ENCODE data around the gene KLF15. TPM values are rescaled to one million over a fixed set of nuclear protein-coding genes. Genes with fewer than 3 reads are reported as not detected.

Gene KLF15
- 20.4 and 23.5 TPM in 2 replicates for total RNA-seq (2014; rRNA removed; shearing (Covaris generic))
- polyA plus RNA-seq (2015; cell fraction: cytosol; rRNA removed), result 24.6 and 26.4 TPM in 2 replicates
- polyA plus RNA-seq (2015; cell fraction: nucleus; rRNA removed), result 32.6 and 34.9 TPM in 2 replicates

GRCh38 chr3:126357295-126358037, at the start of gene KLF15:
TSS of gene KLF15 (minus strand) at chr3:126357408. CDS start at chr3:126352922, 4,486 bp downstream.
- in situ Hi-C loops (cut with HindIII; ENCODE audit: low pct_unique_long_range_greater_than_20kb, low sequenced_read_pairs), result no loop called here
- DNase-seq (ENCODE audit: low read depth, low spot score), result peak; percentile 81

GRCh38 chr3:126406389-126407296, 49.4 kb upstream of the KLF15 start:
- in situ Hi-C loops (cut with HindIII; ENCODE audit: low pct_unique_long_range_greater_than_20kb, low sequenced_read_pairs), result no loop called here
- no peak for DNase-seq (ENCODE audit: low read depth, low spot score)

GRCh38 chr3:126402666-126403302, 45.6 kb upstream of the KLF15 start:
- DNase-seq (ENCODE audit: low read depth, low spot score), result no peak
- in situ Hi-C loops (cut with HindIII; ENCODE audit: low pct_unique_long_range_greater_than_20kb, low sequenced_read_pairs), result no loop called here

- in situ Hi-C loops (cut with HindIII; ENCODE audit: low pct_unique_long_range_greater_than_20kb, low sequenced_read_pairs), result no loop called here
- DNase-seq (ENCODE audit: low read depth, low spot score), result no peak
Measured at GRCh38 chr3:126402178-126402577, 45.0 kb upstream of the KLF15 start.

GRCh38 chr3:126401611-126402160, 44.5 kb upstream of the KLF15 start:
- in situ Hi-C loops (cut with HindIII; ENCODE audit: low pct_unique_long_range_greater_than_20kb, low sequenced_read_pairs), result no loop called here
- no peak for DNase-seq (ENCODE audit: low read depth, low spot score)

GRCh38 chr3:126399756-126400155, 42.5 kb upstream of the KLF15 start:
- in situ Hi-C loops (cut with HindIII; ENCODE audit: low pct_unique_long_range_greater_than_20kb, low sequenced_read_pairs), result loop anchor here (25.0 kb wide), 1 partner anchor 112 kb away; no protein-coding TSS in a partner anchor
- DNase-seq (ENCODE audit: low read depth, low spot score), result no peak

- peak; percentile 5 for DNase-seq (ENCODE audit: low read depth, low spot score)
- in situ Hi-C loops (cut with HindIII; ENCODE audit: low pct_unique_long_range_greater_than_20kb, low sequenced_read_pairs), result loop anchor here (25.0 kb wide), 1 partner anchor 112 kb away; no protein-coding TSS in a partner anchor
Measured at GRCh38 chr3:126399351-126399735, 42.1 kb upstream of the KLF15 start.

- peak; percentile 56 for DNase-seq (ENCODE audit: low read depth, low spot score)
- in situ Hi-C loops (cut with HindIII; ENCODE audit: low pct_unique_long_range_greater_than_20kb, low sequenced_read_pairs), result loop anchor here (25.0 kb wide), 1 partner anchor 111 kb away; no protein-coding TSS in a partner anchor
Measured at GRCh38 chr3:126398423-126399350, 41.5 kb upstream of the KLF15 start.

- in situ Hi-C loops (cut with HindIII; ENCODE audit: low pct_unique_long_range_greater_than_20kb, low sequenced_read_pairs), result loop anchor here (25.0 kb wide), 1 partner anchor 111 kb away; no protein-coding TSS in a partner anchor
- no peak for DNase-seq (ENCODE audit: low read depth, low spot score)
Measured at GRCh38 chr3:126397610-126398422, 40.6 kb upstream of the KLF15 start.

- no peak for DNase-seq (ENCODE audit: low read depth, low spot score)
- in situ Hi-C loops (cut with HindIII; ENCODE audit: low pct_unique_long_range_greater_than_20kb, low sequenced_read_pairs), result loop anchor here (25.0 kb wide), 1 partner anchor 109 kb away; no protein-coding TSS in a partner anchor
Measured at GRCh38 chr3:126396536-126396935, 39.3 kb upstream of the KLF15 start.

- no peak for DNase-seq (ENCODE audit: low read depth, low spot score)
- in situ Hi-C loops (cut with HindIII; ENCODE audit: low pct_unique_long_range_greater_than_20kb, low sequenced_read_pairs), result loop anchor here (25.0 kb wide), 1 partner anchor 109 kb away; no protein-coding TSS in a partner anchor
Measured at GRCh38 chr3:126395846-126396513, 38.8 kb upstream of the KLF15 start.

GRCh38 chr3:126394977-126395321, 37.7 kb upstream of the KLF15 start:
- DNase-seq (ENCODE audit: low read depth, low spot score), result no peak
- in situ Hi-C loops (cut with HindIII; ENCODE audit: low pct_unique_long_range_greater_than_20kb, low sequenced_read_pairs), result loop anchor here (25.0 kb wide), 1 partner anchor 108 kb away; no protein-coding TSS in a partner anchor

- DNase-seq (ENCODE audit: low read depth, low spot score), result no peak
- in situ Hi-C loops (cut with HindIII; ENCODE audit: low pct_unique_long_range_greater_than_20kb, low sequenced_read_pairs), result loop anchor here (25.0 kb wide), 1 partner anchor 107 kb away; no protein-coding TSS in a partner anchor
Measured at GRCh38 chr3:126394179-126394976, 37.2 kb upstream of the KLF15 start, which contains the start of gene CFAP100. TSS of gene CFAP100 (plus strand) at chr3:126394909. CDS start at chr3:126396001, 1,092 bp downstream.

GRCh38 chr3:126393563-126393962, 36.4 kb upstream of the KLF15 start:
- in situ Hi-C loops (cut with HindIII; ENCODE audit: low pct_unique_long_range_greater_than_20kb, low sequenced_read_pairs), result loop anchor here (25.0 kb wide), 1 partner anchor 106 kb away; no protein-coding TSS in a partner anchor

More at GRCh38 chr3:126393563-126393962, 36.4 kb upstream of the KLF15 start:
- DNase-seq (ENCODE audit: low read depth, low spot score), result no peak
